Lung (tissue), 12 donors: ENCODE measurements around the gene CRKL. TPM values are rescaled to one million over a fixed set of nuclear protein-coding genes. Genes with fewer than 3 reads are reported as not detected.

Experiments used
- ATAC-seq: fragments of 200-7000 bp; cut with Tn5 transposase; one replicate; pipeline ENCODE4 v1.9.1; 2020; ENCODE audit warnings: moderate number of reproducible peaks; ENCODE audit not compliant: insufficient read depth, low FRiP score
- DNase-seq, 3 donors: peaks; one replicate each; pipeline ENCODE4 v3.0.0-alpha.2; 2013 to 2017
- H3K27ac ChIP-seq, 2 donors: one replicate each; pipeline ENCODE4 v1.5.1; 2013; ENCODE audit warnings: mild to moderate bottlenecking in 2 of 2, moderate library complexity in 2 of 2, control low read depth in 1 of 2, inconsistent platforms in 1 of 2, low read depth in 1 of 2, low read length in 1 of 2
- H3K27me3 ChIP-seq, 3 donors: one replicate each; pipeline ENCODE4 v1.5.1; 2013; ENCODE audit warnings: low read length in 2 of 3; ENCODE audit not compliant: control insufficient read depth in 3 of 3, insufficient read depth in 3 of 3
- H3K36me3 ChIP-seq, 4 donors: one replicate each; pipeline ENCODE4 v1.5.1; 2013; ENCODE audit warnings: low read length in 4 of 4, mild to moderate bottlenecking in 1 of 4, moderate library complexity in 1 of 4; ENCODE audit not compliant: control insufficient read depth in 4 of 4, insufficient read depth in 4 of 4
- H3K4me1 ChIP-seq, 5 donors: one replicate each; pipeline ENCODE4 v1.5.1; 2013; ENCODE audit warnings: low read length in 5 of 5, mild to moderate bottlenecking in 2 of 5, moderate library complexity in 1 of 5; ENCODE audit not compliant: control insufficient read depth in 5 of 5, insufficient read depth in 5 of 5
- H3K4me3 ChIP-seq: one replicate; pipeline ENCODE4 v1.5.1; 2013; ENCODE audit warnings: mild to moderate bottlenecking, control low read depth, moderate library complexity
- H3K9ac ChIP-seq, 2 donors: one replicate each; pipeline ENCODE4 v1.5.1; 2013; ENCODE audit warnings: low read length in 2 of 2, control low read depth in 1 of 2; ENCODE audit not compliant: insufficient read depth in 1 of 2
- H3K9me3 ChIP-seq, 4 donors: one replicate each; pipeline ENCODE4 v1.5.1; 2013; ENCODE audit warnings: low read length in 3 of 4, mild to moderate bottlenecking in 1 of 4, moderate library complexity in 1 of 4; ENCODE audit not compliant: control insufficient read depth in 4 of 4, insufficient read depth in 3 of 4
- WGBS, 2 donors: extraction: QIAGEN DNeasy Blood & Tissue Kit; methylation state at CpG; one replicate each; pipeline ENCODE4 v1.1.7; 2013; 5-methylcytosine and 5-hydroxymethylcytosine counted together
- polyA plus RNA-seq, 2 donors: library from polyadenylated mRNA; stranded (reverse); fragments of 200-250 nt; gene quantifications; one replicate each; pipeline ENCODE4 v1.2.1, GENCODE V29; 2013
- total RNA-seq, 2 donors: library from RNA; depleted of rRNA in 1 of 2; stranded (reverse); fragments of >200 nt in 1 of 2; gene quantifications; one replicate each; pipeline ENCODE4 v1.2.1, GENCODE V29; 2014 to 2021
- TF ChIP-seq, protein P1 (sequence below): IDR thresholded peaks from 2 replicates; pipeline ENCODE4 v1.5.1; 2012; ENCODE audit warnings: mild to moderate bottlenecking; ENCODE audit errors: control extremely low read depth, extremely low read depth
- donor health status: control.
- donor health status: control.
- donor health status: Bipolar disorder and iron deficiency.
- donor health status: healthy.
- donor health status: DM: yes; HTN: yes; CAD: no.

CRKL gene
- total and polyA plus RNA-seq, 4 donors: 18.3 to 58.6 (median 39.1) TPM

GRCh38 chr22:20965888-20966855, 49.0 kb downstream of the CRKL start:
- Histone ChIP-seq H3K27ac (no peak overlapping the region), H3K9me3 (no peaks in the 10 kb centered on the region), H3K36me3 (no peaks in the 10 kb centered on the region), H3K9ac (no peak overlapping the region), H3K4me3 (no peak overlapping the region), H3K27me3 (peaks cover 0 to 16% (median 5%) of the 10 kb centered on the region in 3 donors), H3K4me1 (peaks cover 0 to 3% (median 0%) of the 10 kb centered on the region in 5 donors)
- TF ChIP-seq, protein P1, sequence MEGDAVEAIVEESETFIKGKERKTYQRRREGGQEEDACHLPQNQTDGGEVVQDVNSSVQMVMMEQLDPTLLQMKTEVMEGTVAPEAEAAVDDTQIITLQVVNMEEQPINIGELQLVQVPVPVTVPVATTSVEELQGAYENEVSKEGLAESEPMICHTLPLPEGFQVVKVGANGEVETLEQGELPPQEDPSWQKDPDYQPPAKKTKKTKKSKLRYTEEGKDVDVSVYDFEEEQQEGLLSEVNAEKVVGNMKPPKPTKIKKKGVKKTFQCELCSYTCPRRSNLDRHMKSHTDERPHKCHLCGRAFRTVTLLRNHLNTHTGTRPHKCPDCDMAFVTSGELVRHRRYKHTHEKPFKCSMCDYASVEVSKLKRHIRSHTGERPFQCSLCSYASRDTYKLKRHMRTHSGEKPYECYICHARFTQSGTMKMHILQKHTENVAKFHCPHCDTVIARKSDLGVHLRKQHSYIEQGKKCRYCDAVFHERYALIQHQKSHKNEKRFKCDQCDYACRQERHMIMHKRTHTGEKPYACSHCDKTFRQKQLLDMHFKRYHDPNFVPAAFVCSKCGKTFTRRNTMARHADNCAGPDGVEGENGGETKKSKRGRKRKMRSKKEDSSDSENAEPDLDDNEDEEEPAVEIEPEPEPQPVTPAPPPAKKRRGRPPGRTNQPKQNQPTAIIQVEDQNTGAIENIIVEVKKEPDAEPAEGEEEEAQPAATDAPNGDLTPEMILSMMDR: no peak
- 86 to 88% methylated on average over 13 of the region's 13 CpGs for WGBS, 2 donors
- no peak for DNase-seq
- ATAC-seq: no peak

DNA sequence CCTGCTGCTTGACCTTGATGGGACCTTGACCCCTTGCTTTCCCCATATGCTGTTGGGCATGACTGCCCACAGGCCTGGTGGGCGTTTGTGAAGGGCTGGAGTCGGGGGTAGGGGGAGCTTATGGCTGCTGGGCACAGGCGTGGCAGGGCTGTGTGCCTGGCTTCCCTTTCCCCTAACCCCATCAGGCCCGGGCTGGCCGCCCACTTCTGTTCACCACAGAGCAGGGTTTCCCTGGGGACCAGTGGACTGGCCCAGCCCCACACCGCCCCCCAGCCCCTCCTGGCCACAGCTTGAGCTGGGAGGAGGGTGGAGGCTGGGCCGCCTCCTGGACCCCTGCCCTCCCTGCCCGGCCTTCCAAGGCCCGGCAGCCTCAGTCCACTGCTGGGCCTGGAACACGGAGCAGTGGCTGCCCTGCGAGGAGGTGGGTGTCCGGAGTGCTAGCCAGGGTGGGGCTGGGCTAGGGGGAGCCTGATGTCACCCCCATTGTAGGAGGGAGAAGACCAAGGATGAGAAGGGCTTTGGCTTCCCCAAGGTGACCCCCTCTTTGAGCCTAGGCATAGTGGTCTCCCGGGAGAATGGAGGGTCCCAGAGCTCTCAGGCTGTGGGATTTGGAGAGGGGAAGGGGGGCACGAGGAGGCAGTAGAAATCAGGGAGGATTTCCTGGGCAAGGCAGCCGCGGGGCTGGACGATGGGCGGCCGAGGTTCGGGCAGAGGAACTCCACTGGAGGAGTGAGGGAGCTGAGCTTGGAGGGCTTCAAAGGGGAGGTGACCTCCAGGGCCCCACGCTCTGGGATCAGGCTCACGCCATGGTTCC, 49.9 kb downstream of the CRKL start, which contains the start of gene AIFM3:
AIFM3 (plus strand) TSS at position 373 of the 814 bp plus-strand sequence. CDS start 690 bp downstream, outside the sequence.
- TF ChIP-seq, protein P1: no peak
- peaks cover 0 to 3% (median 0%) of the 10 kb centered on the region in 5 donors for H3K4me1 ChIP-seq
- no peaks in the 10 kb centered on the region for H3K36me3 ChIP-seq
- H3K9ac ChIP-seq: no peak within 1 kb of the TSS
- no peak within 1 kb of the TSS for H3K27ac ChIP-seq
- H3K9me3 ChIP-seq: no peaks in the 10 kb centered on the region
- ATAC-seq (no peak), DNase-seq (no peak)
- H3K4me3 ChIP-seq: no peak within 1 kb of the TSS
- peaks cover 0 to 16% (median 5%) of the 10 kb centered on the region in 3 donors for H3K27me3 ChIP-seq
- 66 to 72% methylated on average over 21 to 22 of the region's 22 CpGs for WGBS, 2 donors

- TF ChIP-seq, protein P1: no peak
- H3K9ac ChIP-seq: no peak overlapping the region
- H3K36me3 ChIP-seq: no peaks in the 10 kb centered on the region
- peaks cover 0 to 16% (median 5%) of the 10 kb centered on the region in 3 donors for H3K27me3 ChIP-seq
- no peak overlapping the region for H3K27ac ChIP-seq
- ATAC-seq (no peak), DNase-seq (no peak)
- peaks cover 0 to 3% (median 0%) of the 10 kb centered on the region in 5 donors for H3K4me1 ChIP-seq
- H3K9me3 ChIP-seq: no peaks in the 10 kb centered on the region
- WGBS, 2 donors: 59 to 71% methylated on average over 19 of the region's 19 CpGs
- no peak overlapping the region for H3K4me3 ChIP-seq
Observed at GRCh38 chr22:20967697-20968211, 50.5 kb downstream of the CRKL start.
